ENCODE data around the gene SUPT4H1. TPM values are rescaled to one million over a fixed set of nuclear protein-coding genes. Genes with fewer than 3 reads are reported as not detected.
A peak's percentile ranks its signal among the peaks of the same experiment; 100 is the strongest.

The SUPT4H1 gene
- total RNA-seq, 5 donors from 2014 or later (not counting 1 experiment from before 2014, with no cell fraction given): 40.5 to 77.3 (median 63.2) TPM

- Histone ChIP-seq H3K9me3 (no peaks in the 10 kb centered on the region), H3K36me3 (ENCODE audit: control insufficient read depth in 2 of 2, extremely low read depth in 1 of 2, insufficient read depth in 1 of 2, low read length in 1 of 2) (peaks cover 0 to 5% of the 10 kb centered on the region in 2 donors), H3K4me3 (ENCODE audit: control insufficient read depth in 1 of 2, extremely low read depth in 1 of 2, low read length in 1 of 2) (peak overlapping the region; percentile 90 to 100), H3K27ac (ENCODE audit: low read length) (peak overlapping the region; percentile 97), H3K27me3 (replicated peaks in 1 of 2; ENCODE audit: control insufficient read depth in 2 of 2, extremely low read depth in 1 of 2, insufficient read depth in 2 of 2, low read length in 1 of 2) (no peaks in the 10 kb centered on the region), H3K4me1 (ENCODE audit: control insufficient read depth in 1 of 2, extremely low read depth in 1 of 2, insufficient read depth in 2 of 2, low read length in 2 of 2) (peaks cover 59 to 98% of the 10 kb centered on the region in 2 experiments)
- Mint-ChIP-seq H3K27me3 (no peaks in the 10 kb centered on the region), H3K36me3 (peaks cover 19% of the 10 kb centered on the region), H3K4me1 (peaks cover 86 to 99% (median 96%) of the 10 kb centered on the region in 3 donors), H3K4me3 (peak overlapping the region; percentile 99 to 100 (median 100)), H3K27ac (peak overlapping the region; percentile 98 to 99), H3K9me3 (no peaks in the 10 kb centered on the region)
- ATAC-seq (replicated peaks in 1 of 4) (no peak), DNase-seq (no peak)
- WGBS (ENCODE audit: insufficient coverage): no CpG with 5 or more reads among the region's 5 CpGs
- ChIA-PET CTCF (interaction anchor here (0.5 to 9.6 kb wide), 4 partner anchors 10 to 1624 kb away, joined by 3 to 191 read pairs (median 6); partner anchors contain the start of gene RNFT1 (in 1 of the 2)), POLR2A (interaction anchor here in 1 of 2 donors (0.6 kb wide), 1 partner anchor 1091 kb away, joined by 9 read pairs; no protein-coding TSS in a partner anchor)
These were observed 11.6 kb downstream of the SUPT4H1 start for GRCh38 chr17:58340405-58340876.

GRCh38 chr17:58339755-58340404 is 12.1 kb downstream of the SUPT4H1 start:
- CTCF ChIA-PET: interaction anchor here in 1 of 2 donors (0.5 to 9.6 kb wide), 3 partner anchors 11 to 1624 kb away, joined by 6 to 191 read pairs (median 7); partner anchors contain the start of gene RNFT1
- Histone ChIP-seq H3K27ac (ENCODE audit: low read length) (peak overlapping the region; percentile 97), H3K36me3 (ENCODE audit: control insufficient read depth in 2 of 2, extremely low read depth in 1 of 2, insufficient read depth in 1 of 2, low read length in 1 of 2) (peaks cover 0 to under 1% of the 10 kb centered on the region in 2 donors), H3K27me3 (replicated peaks in 1 of 2; ENCODE audit: control insufficient read depth in 2 of 2, extremely low read depth in 1 of 2, insufficient read depth in 2 of 2, low read length in 1 of 2) (no peaks in the 10 kb centered on the region), H3K9me3 (no peaks in the 10 kb centered on the region), H3K4me3 (ENCODE audit: control insufficient read depth in 1 of 2, extremely low read depth in 1 of 2, low read length in 1 of 2) (peak overlapping the region; percentile 90 to 100), H3K4me1 (ENCODE audit: control insufficient read depth in 1 of 2, extremely low read depth in 1 of 2, insufficient read depth in 2 of 2, low read length in 2 of 2) (peaks cover 54 to 98% of the 10 kb centered on the region in 2 experiments)
- H3K27ac Mint-ChIP-seq: peak overlapping the region; percentile 98 to 99
- POLR2A ChIA-PET: interaction anchor here in 1 of 2 donors (1.0 kb wide), 1 partner anchor 22 kb away, joined by 3 read pairs; no protein-coding TSS in a partner anchor
- no peaks in the 10 kb centered on the region for H3K9me3 Mint-ChIP-seq
- H3K4me1 Mint-ChIP-seq: peaks cover 86 to 99% (median 96%) of the 10 kb centered on the region in 3 donors
- 7% methylated on average over 5 of the region's 6 CpGs for WGBS (ENCODE audit: insufficient coverage)
- DNase-seq (peak in 2 of 35 experiments; percentile 18 to 60), ATAC-seq (replicated peaks in 1 of 4) (no peak)
- peaks cover 13% of the 10 kb centered on the region for H3K36me3 Mint-ChIP-seq
- peak overlapping the region; percentile 99 to 100 (median 100) for H3K4me3 Mint-ChIP-seq
- no peaks in the 10 kb centered on the region for H3K27me3 Mint-ChIP-seq

- Mint-ChIP-seq H3K27ac (peak overlapping the region; percentile 98 to 99), H3K27me3 (no peaks in the 10 kb centered on the region), H3K36me3 (peaks cover 12% of the 10 kb centered on the region), H3K4me1 (peaks cover 88 to 98% (median 96%) of the 10 kb centered on the region in 3 donors), H3K9me3 (no peaks in the 10 kb centered on the region), H3K4me3 (peak overlapping the region; percentile 99 to 100 (median 100))
- ChIA-PET POLR2A (interaction anchor here (0.6 to 3.1 kb wide), 4 partner anchors 13 to 22 kb away, joined by 3 to 20 read pairs (median 4); partner anchors contain the start of gene SUPT4H1 (in 2 of the 2)), CTCF (interaction anchor here (0.5 to 9.6 kb wide), 6 partner anchors 11 to 181 kb away, joined by 3 to 191 read pairs (median 4); partner anchors contain the start of genes RNF43 (in 1 of the 2) and SUPT4H1 (in 1 of the 2))
- ATAC-seq (replicated peaks in 1 of 4) (no peak), DNase-seq (peak in 7 of 35 experiments; percentile 22 to 65 (median 40))
- H3K9me3 ChIP-seq: no peaks in the 10 kb centered on the region
- H3K27me3 ChIP-seq (replicated peaks in 1 of 2; ENCODE audit: control insufficient read depth in 2 of 2, extremely low read depth in 1 of 2, insufficient read depth in 2 of 2, low read length in 1 of 2): no peaks in the 10 kb centered on the region
- peak overlapping the region; percentile 97 for H3K27ac ChIP-seq (ENCODE audit: low read length)
- H3K4me1 ChIP-seq (ENCODE audit: control insufficient read depth in 1 of 2, extremely low read depth in 1 of 2, insufficient read depth in 2 of 2, low read length in 2 of 2): peaks cover 58 to 98% of the 10 kb centered on the region in 2 experiments
- peak overlapping the region; percentile 90 to 100 for H3K4me3 ChIP-seq (ENCODE audit: control insufficient read depth in 1 of 2, extremely low read depth in 1 of 2, low read length in 1 of 2)
- WGBS (ENCODE audit: insufficient coverage): 0% methylated on average over 4 of the region's 10 CpGs
- H3K36me3 ChIP-seq (ENCODE audit: control insufficient read depth in 2 of 2, extremely low read depth in 1 of 2, insufficient read depth in 1 of 2, low read length in 1 of 2): no peaks in the 10 kb centered on the region
These were observed 12.9 kb downstream of the SUPT4H1 start for GRCh38 chr17:58338841-58339754.

- 0% methylated on average over 3 of the region's 3 CpGs for WGBS (ENCODE audit: insufficient coverage)
- H3K4me3 ChIP-seq (ENCODE audit: control insufficient read depth in 1 of 2, extremely low read depth in 1 of 2, low read length in 1 of 2): peak overlapping the region; percentile 90 to 100
These were observed 13.6 kb downstream of the SUPT4H1 start for GRCh38 chr17:58338454-58338840.

GRCh38 chr17:58337600-58338453 is 14.2 kb downstream of the SUPT4H1 start:
- under 1% methylated on average over 16 of the region's 23 CpGs for WGBS (ENCODE audit: insufficient coverage)
- Histone ChIP-seq H3K36me3 (ENCODE audit: control insufficient read depth in 2 of 2, extremely low read depth in 1 of 2, insufficient read depth in 1 of 2, low read length in 1 of 2) (no peaks in the 10 kb centered on the region), H3K27me3 (replicated peaks in 1 of 2; ENCODE audit: control insufficient read depth in 2 of 2, extremely low read depth in 1 of 2, insufficient read depth in 2 of 2, low read length in 1 of 2) (no peaks in the 10 kb centered on the region), H3K4me1 (ENCODE audit: control insufficient read depth in 1 of 2, extremely low read depth in 1 of 2, insufficient read depth in 2 of 2, low read length in 2 of 2) (peaks cover 47 to 97% of the 10 kb centered on the region in 2 experiments), H3K27ac (ENCODE audit: low read length) (peak overlapping the region; percentile 97), H3K4me3 (ENCODE audit: control insufficient read depth in 1 of 2, extremely low read depth in 1 of 2, low read length in 1 of 2) (peak overlapping the region; percentile 90 to 100), H3K9me3 (no peaks in the 10 kb centered on the region)
- POLR2A ChIA-PET: interaction anchor here (0.5 to 3.1 kb wide), 8 partner anchors 8 to 294 kb away, joined by 3 to 20 read pairs (median 4); partner anchors contain the start of genes HSF5 (in 1 of the 2) and SUPT4H1 (in 1 of the 2)
- CTCF ChIA-PET: interaction anchor here (0.8 to 4.6 kb wide), 9 partner anchors 7 to 150 kb away, joined by 3 to 34 read pairs (median 6); partner anchors contain the start of genes RNF43 (in 2 of the 2), HSF5 (in 1 of the 2) and SUPT4H1 (in 1 of the 2)
- H3K27ac Mint-ChIP-seq: peak overlapping the region; percentile 98 to 99
- H3K27me3 Mint-ChIP-seq: no peaks in the 10 kb centered on the region
- peaks cover 7% of the 10 kb centered on the region for H3K36me3 Mint-ChIP-seq
- peak overlapping the region; percentile 99 to 100 (median 100) for H3K4me3 Mint-ChIP-seq
- DNase-seq (peak; percentile 78 to 93 (median 88)), ATAC-seq (replicated peaks in 1 of 4) (peak; percentile 64 to 78 (median 68))
- no peaks in the 10 kb centered on the region for H3K9me3 Mint-ChIP-seq
- peaks cover 81 to 94% (median 90%) of the 10 kb centered on the region in 3 donors for H3K4me1 Mint-ChIP-seq

More at GRCh38 chr17:58338454-58338840, 13.6 kb downstream of the SUPT4H1 start:
- POLR2A ChIA-PET: interaction anchor here in 1 of 2 donors (0.5 to 3.1 kb wide), 2 partner anchors 8 to 14 kb away, joined by 3 to 20 read pairs; partner anchors contain the start of gene SUPT4H1
- DNase-seq (no peak), ATAC-seq (replicated peaks in 1 of 4) (no peak)
- Histone ChIP-seq H3K9me3 (no peaks in the 10 kb centered on the region), H3K36me3 (ENCODE audit: control insufficient read depth in 2 of 2, extremely low read depth in 1 of 2, insufficient read depth in 1 of 2, low read length in 1 of 2) (no peaks in the 10 kb centered on the region), H3K4me1 (ENCODE audit: control insufficient read depth in 1 of 2, extremely low read depth in 1 of 2, insufficient read depth in 2 of 2, low read length in 2 of 2) (peaks cover 53 to 98% of the 10 kb centered on the region in 2 experiments), H3K27me3 (replicated peaks in 1 of 2; ENCODE audit: control insufficient read depth in 2 of 2, extremely low read depth in 1 of 2, insufficient read depth in 2 of 2, low read length in 1 of 2) (no peaks in the 10 kb centered on the region), H3K27ac (ENCODE audit: low read length) (peak overlapping the region; percentile 97)
- Mint-ChIP-seq H3K4me3 (peak overlapping the region; percentile 99 to 100 (median 100)), H3K27ac (peak overlapping the region; percentile 98 to 99), H3K9me3 (no peaks in the 10 kb centered on the region), H3K36me3 (peaks cover 10% of the 10 kb centered on the region), H3K27me3 (no peaks in the 10 kb centered on the region), H3K4me1 (peaks cover 87 to 96% (median 94%) of the 10 kb centered on the region in 3 donors)
- CTCF ChIA-PET: interaction anchor here in 1 of 2 donors (1.4 to 3.4 kb wide), 5 partner anchors 11 to 79 kb away, joined by 3 to 34 read pairs (median 6); partner anchors contain the start of genes RNF43 and SUPT4H1

Measured in T-cell (primary cell).